HepG2 (cell line): Measurements from ENCODE around the gene RABEPK. TPM values are rescaled to one million over a fixed set of nuclear protein-coding genes. Genes with fewer than 3 reads are reported as not detected.

Experiments
- CBX2 ChIP-seq, 2 experiments: fragments of 200-600 bp in 1 of 2; sonication (generic); formaldehyde crosslinking in 1 of 2; IDR thresholded peaks; 2 replicates each; pipeline versions ENCODE4 v1.7.0 to v1.8.1; 2018 to 2022; ENCODE audit warnings: low read depth in 2 of 2, low read length in 1 of 2, mild to moderate bottlenecking in 1 of 2, missing genetic modification reagents in 1 of 2
- MIXL1 ChIP-seq: IDR thresholded peaks from 2 replicates; pipeline ENCODE4 v1.6.1; 2016
- RNF2 ChIP-seq: fragments of 450-650 bp; conservative IDR thresholded peaks from 2 replicates; pipeline ENCODE4 v1.6.1; 2016; ENCODE audit warnings: low read depth
- SSRP1 ChIP-seq: IDR thresholded peaks from 2 replicates; pipeline ENCODE4 v1.6.1; 2016; ENCODE audit warnings: control low read depth
- TGIF2 ChIP-seq: IDR thresholded peaks from 2 replicates; pipeline ENCODE4 v1.6.1; 2016; ENCODE audit warnings: control low read depth, missing compliant biosample characterization
- ZBTB20 ChIP-seq: sonication (generic); formaldehyde crosslinking; IDR thresholded peaks from 2 replicates; pipeline ENCODE4 v1.8.1; 2023; ENCODE audit warnings: missing genetic modification reagents, low read depth, mild to moderate bottlenecking, borderline replicate concordance
- ZEB1 ChIP-seq: IDR thresholded peaks from 2 replicates; pipeline ENCODE4 v1.6.1; 2012; ENCODE audit warnings: mild to moderate bottlenecking, low read depth, inconsistent platforms; ENCODE audit not compliant: insufficient replicate concordance
- ZNF160 ChIP-seq: sonication (generic); formaldehyde crosslinking; IDR thresholded peaks from 2 replicates; pipeline ENCODE4 v1.8.0; 2022; ENCODE audit warnings: mild to moderate bottlenecking, inconsistent platforms, missing genetic modification reagents
- ZNF749 ChIP-seq: sonication (generic); formaldehyde crosslinking; IDR thresholded peaks from 2 replicates; pipeline ENCODE4 v1.8.0; 2022; ENCODE audit warnings: mild to moderate bottlenecking, missing genetic modification reagents, moderate library complexity, borderline replicate concordance
- ZNF83 ChIP-seq: sonication (generic); formaldehyde crosslinking; IDR thresholded peaks from 2 replicates; pipeline ENCODE4 v1.4.0; 2020; ENCODE audit warnings: missing genetic modification reagents, mild to moderate bottlenecking, borderline replicate concordance
- ZNF878 ChIP-seq: sonication (generic); formaldehyde crosslinking; IDR thresholded peaks from 2 replicates; pipeline ENCODE4 v1.8.1; 2023; ENCODE audit warnings: mild to moderate bottlenecking, missing genetic modification reagents, moderate library complexity
- polyA plus RNA-seq, 8 experiments: library from polyadenylated mRNA; depleted of rRNA in 3 of 8; stranded (reverse) in 7 of 8; unstranded in 1 of 8; fragments of >200 nt; fragmentation: Illumina TruSeq in 4 of 8; extraction: Trizol in 4 of 8; gene quantifications; 2 replicates each; pipeline versions ENCODE4 v1.2.1 to v1.2.3, GENCODE V29; 2011 to 2016; ENCODE audit warnings: low read depth in 4 of 8, missing spikeins in 1 of 8, mixed read lengths in 1 of 8; ENCODE audit not compliant: insufficient read depth in 1 of 8
- total RNA-seq, 5 experiments: library from RNA; depleted of rRNA; stranded (reverse); fragments of >200 nt; fragmentation: Illumina TruSeq; extraction: Trizol; gene quantifications; 2 replicates each; pipeline ENCODE4 v1.2.3, GENCODE V29; 2016; ENCODE audit warnings: low read depth in 1 of 5
- TF ChIP-seq, protein P1 (sequence below): sonication (generic); formaldehyde crosslinking; IDR thresholded peaks from 2 replicates; pipeline ENCODE4 v1.5.0; 2020; ENCODE audit warnings: missing genetic modification reagents, mild to moderate bottlenecking, borderline replicate concordance
- TF ChIP-seq, protein P2 (sequence below): sonication (generic); formaldehyde crosslinking; IDR thresholded peaks from 2 replicates; pipeline ENCODE4 v1.5.0; 2020; ENCODE audit warnings: mild to moderate bottlenecking, missing genetic modification reagents, borderline replicate concordance
- TF ChIP-seq, protein P3 (sequence below): fragments of 450-650 bp; IDR thresholded peaks from 2 replicates; pipeline ENCODE4 v1.6.1; 2017
- TF ChIP-seq, protein P4 (sequence below): sonication (generic); IDR thresholded peaks from 2 replicates; pipeline ENCODE4 v1.6.1; 2016; ENCODE audit warnings: low read depth, borderline replicate concordance
- TF ChIP-seq, protein P5 (sequence below): sonication (generic); formaldehyde crosslinking; IDR thresholded peaks from 2 replicates; pipeline ENCODE4 v1.8.0; 2022; ENCODE audit warnings: missing genetic modification reagents, mild to moderate bottlenecking, inconsistent platforms, borderline replicate concordance

The RABEPK gene
- total and polyA plus RNA-seq, 2 of the 13 experiments (the other 11 are each of a cell fraction or from before 2014, with no cell fraction given) = 75.5 to 90.0 TPM

DNA sequence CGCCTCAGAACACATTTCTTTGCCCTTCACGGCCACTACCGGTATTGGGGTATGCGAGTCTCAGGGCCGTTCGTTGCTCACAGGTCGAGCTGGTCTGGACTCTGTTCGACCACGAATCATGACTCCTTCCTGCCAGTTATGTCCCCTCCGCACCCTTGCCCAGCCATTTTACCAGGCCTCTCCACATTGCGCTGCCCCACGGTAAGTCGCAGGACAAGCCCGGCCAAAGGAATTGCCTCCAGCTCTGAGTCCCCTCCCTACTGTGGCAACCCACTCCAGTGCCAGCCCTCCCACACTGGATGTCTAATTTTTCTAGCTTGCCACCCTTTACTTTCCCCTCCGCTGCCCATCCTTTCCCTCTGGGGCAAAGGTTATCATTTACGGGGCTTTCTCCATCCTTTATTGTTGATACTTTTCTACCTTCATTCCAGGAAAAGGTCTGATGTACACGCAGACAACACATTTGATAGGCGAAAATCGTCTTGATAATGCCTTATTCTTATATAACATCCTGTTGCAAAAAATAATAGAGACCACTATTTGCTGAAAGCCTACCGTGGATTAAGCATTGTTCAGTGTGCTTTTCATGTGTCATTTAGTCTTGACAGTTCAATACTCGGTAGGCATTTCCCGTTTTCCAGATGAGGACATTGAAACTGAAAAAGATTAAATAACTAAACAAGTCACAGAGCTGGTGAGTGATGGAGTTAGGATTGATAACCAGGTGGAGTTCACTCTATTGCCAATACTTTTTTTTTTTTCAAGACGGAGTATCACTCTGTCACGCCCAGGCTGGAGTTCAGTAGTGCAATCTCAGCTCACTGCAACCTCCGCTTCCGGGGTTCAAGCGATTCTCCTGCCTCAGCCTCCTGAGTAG, 41.8 kb downstream of the RABEPK start (continued):
- TF ChIP-seq, protein P1, sequence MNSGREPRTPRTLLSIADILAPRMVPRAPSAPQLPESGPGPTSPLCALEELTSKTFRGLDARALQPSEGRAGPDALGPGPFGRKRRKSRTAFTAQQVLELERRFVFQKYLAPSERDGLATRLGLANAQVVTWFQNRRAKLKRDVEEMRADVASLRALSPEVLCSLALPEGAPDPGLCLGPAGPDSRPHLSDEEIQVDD = 0 out of 2 replicates have a peak, but pooled peaks have one; percentile 31
- TF ChIP-seq, protein P2, sequence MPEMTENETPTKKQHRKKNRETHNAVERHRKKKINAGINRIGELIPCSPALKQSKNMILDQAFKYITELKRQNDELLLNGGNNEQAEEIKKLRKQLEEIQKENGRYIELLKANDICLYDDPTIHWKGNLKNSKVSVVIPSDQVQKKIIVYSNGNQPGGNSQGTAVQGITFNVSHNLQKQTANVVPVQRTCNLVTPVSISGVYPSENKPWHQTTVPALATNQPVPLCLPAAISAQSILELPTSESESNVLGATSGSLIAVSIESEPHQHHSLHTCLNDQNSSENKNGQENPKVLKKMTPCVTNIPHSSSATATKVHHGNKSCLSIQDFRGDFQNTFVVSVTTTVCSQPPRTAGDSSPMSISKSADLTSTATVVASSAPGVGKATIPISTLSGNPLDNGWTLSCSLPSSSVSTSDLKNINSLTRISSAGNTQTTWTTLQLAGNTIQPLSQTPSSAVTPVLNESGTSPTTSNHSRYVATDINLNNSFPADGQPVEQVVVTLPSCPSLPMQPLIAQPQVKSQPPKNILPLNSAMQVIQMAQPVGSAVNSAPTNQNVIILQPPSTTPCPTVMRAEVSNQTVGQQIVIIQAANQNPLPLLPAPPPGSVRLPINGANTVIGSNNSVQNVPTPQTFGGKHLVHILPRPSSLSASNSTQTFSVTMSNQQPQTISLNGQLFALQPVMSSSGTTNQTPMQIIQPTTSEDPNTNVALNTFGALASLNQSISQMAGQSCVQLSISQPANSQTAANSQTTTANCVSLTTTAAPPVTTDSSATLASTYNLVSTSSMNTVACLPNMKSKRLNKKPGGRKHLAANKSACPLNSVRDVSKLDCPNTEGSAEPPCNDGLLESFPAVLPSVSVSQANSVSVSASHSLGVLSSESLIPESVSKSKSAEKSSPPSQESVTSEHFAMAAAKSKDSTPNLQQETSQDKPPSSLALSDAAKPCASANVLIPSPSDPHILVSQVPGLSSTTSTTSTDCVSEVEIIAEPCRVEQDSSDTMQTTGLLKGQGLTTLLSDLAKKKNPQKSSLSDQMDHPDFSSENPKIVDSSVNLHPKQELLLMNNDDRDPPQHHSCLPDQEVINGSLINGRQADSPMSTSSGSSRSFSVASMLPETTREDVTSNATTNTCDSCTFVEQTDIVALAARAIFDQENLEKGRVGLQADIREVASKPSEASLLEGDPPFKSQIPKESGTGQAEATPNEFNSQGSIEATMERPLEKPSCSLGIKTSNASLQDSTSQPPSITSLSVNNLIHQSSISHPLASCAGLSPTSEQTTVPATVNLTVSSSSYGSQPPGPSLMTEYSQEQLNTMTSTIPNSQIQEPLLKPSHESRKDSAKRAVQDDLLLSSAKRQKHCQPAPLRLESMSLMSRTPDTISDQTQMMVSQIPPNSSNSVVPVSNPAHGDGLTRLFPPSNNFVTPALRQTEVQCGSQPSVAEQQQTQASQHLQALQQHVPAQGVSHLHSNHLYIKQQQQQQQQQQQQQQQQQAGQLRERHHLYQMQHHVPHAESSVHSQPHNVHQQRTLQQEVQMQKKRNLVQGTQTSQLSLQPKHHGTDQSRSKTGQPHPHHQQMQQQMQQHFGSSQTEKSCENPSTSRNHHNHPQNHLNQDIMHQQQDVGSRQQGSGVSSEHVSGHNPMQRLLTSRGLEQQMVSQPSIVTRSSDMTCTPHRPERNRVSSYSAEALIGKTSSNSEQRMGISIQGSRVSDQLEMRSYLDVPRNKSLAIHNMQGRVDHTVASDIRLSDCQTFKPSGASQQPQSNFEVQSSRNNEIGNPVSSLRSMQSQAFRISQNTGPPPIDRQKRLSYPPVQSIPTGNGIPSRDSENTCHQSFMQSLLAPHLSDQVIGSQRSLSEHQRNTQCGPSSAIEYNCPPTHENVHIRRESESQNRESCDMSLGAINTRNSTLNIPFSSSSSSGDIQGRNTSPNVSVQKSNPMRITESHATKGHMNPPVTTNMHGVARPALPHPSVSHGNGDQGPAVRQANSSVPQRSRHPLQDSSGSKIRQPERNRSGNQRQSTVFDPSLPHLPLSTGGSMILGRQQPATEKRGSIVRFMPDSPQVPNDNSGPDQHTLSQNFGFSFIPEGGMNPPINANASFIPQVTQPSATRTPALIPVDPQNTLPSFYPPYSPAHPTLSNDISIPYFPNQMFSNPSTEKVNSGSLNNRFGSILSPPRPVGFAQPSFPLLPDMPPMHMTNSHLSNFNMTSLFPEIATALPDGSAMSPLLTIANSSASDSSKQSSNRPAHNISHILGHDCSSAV = no peak
- TF ChIP-seq, protein P3, sequence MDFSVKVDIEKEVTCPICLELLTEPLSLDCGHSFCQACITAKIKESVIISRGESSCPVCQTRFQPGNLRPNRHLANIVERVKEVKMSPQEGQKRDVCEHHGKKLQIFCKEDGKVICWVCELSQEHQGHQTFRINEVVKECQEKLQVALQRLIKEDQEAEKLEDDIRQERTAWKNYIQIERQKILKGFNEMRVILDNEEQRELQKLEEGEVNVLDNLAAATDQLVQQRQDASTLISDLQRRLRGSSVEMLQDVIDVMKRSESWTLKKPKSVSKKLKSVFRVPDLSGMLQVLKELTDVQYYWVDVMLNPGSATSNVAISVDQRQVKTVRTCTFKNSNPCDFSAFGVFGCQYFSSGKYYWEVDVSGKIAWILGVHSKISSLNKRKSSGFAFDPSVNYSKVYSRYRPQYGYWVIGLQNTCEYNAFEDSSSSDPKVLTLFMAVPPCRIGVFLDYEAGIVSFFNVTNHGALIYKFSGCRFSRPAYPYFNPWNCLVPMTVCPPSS = no peak
- TF ChIP-seq MIXL1 (no peak), RNF2 (no peak), CBX2 (IDR thresholded peaks at IDR 0.05; ENCODE audit: low read depth, low read length) (no peak), CBX2 (CRISPR knock-in tag; IDR thresholded peaks at IDR 0.05; ENCODE audit: low read depth) (no peak), ZNF878 (CRISPR knock-in tag) (peak; percentile 76; the same call in 1 of the 2 replicates), SSRP1 (CRISPR knock-in tag) (no peak), ZBTB20 (CRISPR knock-in tag) (no peak; the same call in 1 of the 2 replicates), ZNF83 (CRISPR knock-in tag) (no peak), TGIF2 (CRISPR knock-in tag) (no peak), ZNF160 (0 out of 2 replicates have a peak, but pooled peaks have one; percentile 44), ZNF749 (CRISPR knock-in tag) (no peak), ZEB1 (no peak)
- TF ChIP-seq, protein P4, sequence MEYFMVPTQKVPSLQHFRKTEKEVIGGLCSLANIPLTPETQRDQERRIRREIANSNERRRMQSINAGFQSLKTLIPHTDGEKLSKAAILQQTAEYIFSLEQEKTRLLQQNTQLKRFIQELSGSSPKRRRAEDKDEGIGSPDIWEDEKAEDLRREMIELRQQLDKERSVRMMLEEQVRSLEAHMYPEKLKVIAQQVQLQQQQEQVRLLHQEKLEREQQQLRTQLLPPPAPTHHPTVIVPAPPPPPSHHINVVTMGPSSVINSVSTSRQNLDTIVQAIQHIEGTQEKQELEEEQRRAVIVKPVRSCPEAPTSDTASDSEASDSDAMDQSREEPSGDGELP = no peak
- TF ChIP-seq, protein P5, sequence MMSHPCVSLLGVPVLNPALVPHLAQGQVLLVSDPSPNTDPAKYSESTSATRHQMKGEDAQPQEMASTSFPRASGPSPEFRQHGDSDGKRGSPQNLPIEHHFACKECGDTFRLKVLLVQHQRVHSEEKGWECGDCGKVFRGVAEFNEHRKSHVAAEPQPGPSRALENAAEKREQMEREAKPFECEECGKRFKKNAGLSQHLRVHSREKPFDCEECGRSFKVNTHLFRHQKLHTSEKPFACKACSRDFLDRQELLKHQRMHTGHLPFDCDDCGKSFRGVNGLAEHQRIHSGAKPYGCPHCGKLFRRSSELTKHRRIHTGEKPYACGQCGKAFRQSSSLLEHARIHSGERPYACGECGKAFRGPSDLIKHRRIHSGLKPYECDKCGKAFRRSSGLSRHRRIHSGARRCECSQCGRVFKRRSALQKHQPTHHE (CRISPR knock-in tag) = no peak
